Frontal cortex (tissue), 4 donors: ENCODE measurements around the gene MMP24OS. TPM values are rescaled to one million over a fixed set of nuclear protein-coding genes. Genes with fewer than 3 reads are reported as not detected.

Experiments
- DNase-seq, 2 donors: peaks; one replicate each; pipeline ENCODE4 v3.0.0; 2012; ENCODE audit warnings: low spot score in 2 of 2
- FAIRE-seq: peaks from 2 replicates; lab custom pipeline; 2012; peaks lifted over from hg19 to GRCh38; lab: Jason Lieb, UNC
- total RNA-seq: library from RNA; depleted of rRNA; stranded (reverse); fragments of >200 nt; gene quantifications from one replicate; pipeline ENCODE4 v1.2.3, GENCODE V29; 2014
- donor health status: control.
- donor health status: control.
- donor health status: control.

MMP24OS gene
- total RNA-seq, 1 donor from 2014 or later: 3.3 TPM

DNA sequence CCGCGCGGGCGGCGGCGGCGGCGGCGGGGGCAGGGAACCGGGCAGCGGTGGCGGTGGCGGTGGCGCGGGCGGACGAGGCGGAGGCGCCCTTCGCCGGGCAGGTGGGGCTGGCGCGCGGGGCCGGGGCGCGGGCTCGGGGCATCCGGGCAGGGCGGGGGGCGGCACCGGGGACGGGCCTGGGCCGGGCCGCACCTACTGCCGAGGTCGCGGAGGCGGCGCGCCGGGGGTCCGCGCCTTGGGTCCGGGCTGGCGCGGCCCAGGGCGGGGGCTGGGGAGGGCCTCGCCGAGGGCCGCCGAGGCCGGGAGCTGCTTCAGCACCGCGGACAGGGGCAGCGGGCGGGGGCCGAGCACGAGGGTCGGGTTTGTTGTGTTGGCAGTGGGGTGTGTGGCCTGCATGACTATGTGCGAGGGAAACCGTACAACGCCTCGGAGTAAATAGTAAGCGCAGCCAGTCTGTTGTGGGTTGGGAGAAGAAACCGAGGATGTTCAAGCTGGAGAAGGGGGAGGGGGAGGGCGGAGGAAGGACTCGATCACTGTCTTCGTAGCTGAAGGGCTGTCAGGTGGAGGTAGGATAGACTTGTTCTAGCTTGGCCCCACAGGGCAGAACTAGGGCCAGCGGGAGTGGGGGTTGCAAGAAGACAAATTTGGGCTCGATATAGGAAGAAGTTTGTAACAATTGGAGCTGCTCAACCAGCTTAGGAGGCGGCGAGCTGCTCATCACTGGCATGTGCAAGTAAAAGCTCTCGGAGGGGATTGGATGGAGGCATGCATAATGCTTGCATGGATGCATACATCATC is 50.8 kb downstream of the MMP24OS start:
- no peak for FAIRE-seq
- DNase-seq: peak; percentile 48 to 51

Other genes starting within 250 kb of the MMP24OS start
- 52.2 TPM for gene TRPC4AP, start 185.3 kb downstream of the MMP24OS start, total RNA-seq
- 11.0 TPM for gene EDEM2, start 130.8 kb downstream of the MMP24OS start, total RNA-seq
- gene PROCR, start 106.0 kb downstream of the MMP24OS start, total RNA-seq: 4.9 TPM
- 102 TPM for gene MMP24, start 51.4 kb downstream of the MMP24OS start, total RNA-seq
- 71.7 TPM for gene EIF6, start 6.7 kb upstream of the MMP24OS start, total RNA-seq
- not detected for gene FAM83C, start 14.3 kb upstream of the MMP24OS start, total RNA-seq
- 28.5 TPM for gene UQCC1, start 133.9 kb upstream of the MMP24OS start, total RNA-seq
- gene GDF5, start 160.1 kb upstream of the MMP24OS start, total RNA-seq: 0.41 TPM
- gene CEP250, start 177.5 kb upstream of the MMP24OS start, total RNA-seq: 21.6 TPM